Right atrium auricular region (tissue), 2 donors: ENCODE measurements around the gene ABCB9. TPM values are rescaled to one million over a fixed set of nuclear protein-coding genes. Genes with fewer than 3 reads are reported as not detected.

Source experiments
- DNase-seq: peaks from one replicate; pipeline ENCODE4 v3.0.0-alpha.2; 2019; ENCODE audit warnings: low spot score
- H3K27ac ChIP-seq, 2 donors: fragments of 200-600 bp; sonication (generic); 1 replicate in 1 of 2; 2 replicates in 1 of 2; pipeline ENCODE4 v1.5.1; 2016 to 2019
- H3K27me3 ChIP-seq, 2 donors: fragments of 200-600 bp; sonication (generic); one replicate each; pipeline versions ENCODE4 v1.5.1 to v1.6.0; 2017 to 2019
- H3K36me3 ChIP-seq: fragments of 200-600 bp; sonication (generic); one replicate; pipeline ENCODE4 v1.5.1; 2016
- H3K4me1 ChIP-seq, 2 donors: fragments of 200-600 bp; sonication (generic); one replicate each; pipeline versions ENCODE4 v1.5.1 to v1.6.0; 2017 to 2019
- H3K4me3 ChIP-seq, 2 donors: fragments of 200-600 bp; sonication (generic); 1 replicate in 1 of 2; 2 replicates in 1 of 2; pipeline ENCODE4 v1.5.1; 2017 to 2019; ENCODE audit warnings: mild to moderate bottlenecking in 1 of 2, moderate library complexity in 1 of 2
- H3K9me3 ChIP-seq, 2 donors: fragments of 200-600 bp; sonication (generic); one replicate each; pipeline ENCODE4 v1.5.1; 2019
- total RNA-seq, 2 donors: library from RNA; depleted of rRNA; stranded (reverse); fragments of >200 nt; gene quantifications; one replicate each; pipeline ENCODE4 v1.1.0, GENCODE V29; 2016
- TF ChIP-seq, protein P1 (sequence below), 2 donors: fragments of 200-600 bp; sonication (generic); IDR thresholded peaks; one replicate each; pipeline ENCODE4 v1.5.1; 2019; ENCODE audit warnings: antibody characterized with exemption in 2 of 2

Gene ABCB9
- total RNA-seq, 2 donors from 2014 or later: 4.9 to 5.7 TPM

DNA sequence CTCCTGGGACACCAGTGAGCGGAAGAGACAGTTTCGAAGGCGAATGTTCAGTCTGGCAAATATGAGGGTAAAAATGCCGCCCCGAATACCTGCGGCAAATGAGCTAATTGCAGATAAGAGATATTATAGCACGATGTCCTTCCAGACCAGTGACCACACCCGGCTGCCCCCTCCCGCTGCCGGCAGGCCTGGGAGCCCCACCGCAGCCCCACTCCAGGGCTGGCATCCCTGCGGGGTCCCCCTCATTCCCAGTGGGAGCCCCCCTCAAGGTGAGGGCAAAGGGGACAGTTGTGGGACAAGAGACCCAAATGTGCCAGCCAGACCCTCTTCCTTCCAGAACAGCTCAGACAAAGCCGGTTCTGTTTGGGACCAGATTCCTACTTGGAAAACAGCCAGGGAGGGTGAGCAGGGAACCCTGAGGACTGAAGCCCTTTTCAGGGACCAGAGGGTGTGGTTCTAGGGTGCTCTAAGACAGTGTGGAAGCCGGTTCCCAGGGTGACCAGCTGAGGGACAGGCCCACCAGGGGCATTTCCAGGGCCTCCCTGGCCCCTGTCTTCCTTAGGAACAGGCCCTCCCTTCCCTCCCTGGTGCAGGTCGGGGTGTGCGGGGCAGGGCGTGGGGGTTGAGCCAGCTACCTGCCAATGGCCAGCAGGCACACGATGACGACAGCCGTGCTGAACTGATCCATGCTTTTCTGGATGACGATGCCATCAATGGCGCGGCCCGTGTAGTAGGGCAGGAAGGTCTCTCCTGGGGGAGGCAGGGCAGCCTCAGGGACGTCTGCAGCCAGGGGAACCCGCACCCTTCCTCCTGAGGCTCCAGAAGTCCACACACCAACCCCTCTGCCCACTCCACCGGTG, 16.2 kb downstream of the ABCB9 start:
- TF ChIP-seq, protein P1, sequence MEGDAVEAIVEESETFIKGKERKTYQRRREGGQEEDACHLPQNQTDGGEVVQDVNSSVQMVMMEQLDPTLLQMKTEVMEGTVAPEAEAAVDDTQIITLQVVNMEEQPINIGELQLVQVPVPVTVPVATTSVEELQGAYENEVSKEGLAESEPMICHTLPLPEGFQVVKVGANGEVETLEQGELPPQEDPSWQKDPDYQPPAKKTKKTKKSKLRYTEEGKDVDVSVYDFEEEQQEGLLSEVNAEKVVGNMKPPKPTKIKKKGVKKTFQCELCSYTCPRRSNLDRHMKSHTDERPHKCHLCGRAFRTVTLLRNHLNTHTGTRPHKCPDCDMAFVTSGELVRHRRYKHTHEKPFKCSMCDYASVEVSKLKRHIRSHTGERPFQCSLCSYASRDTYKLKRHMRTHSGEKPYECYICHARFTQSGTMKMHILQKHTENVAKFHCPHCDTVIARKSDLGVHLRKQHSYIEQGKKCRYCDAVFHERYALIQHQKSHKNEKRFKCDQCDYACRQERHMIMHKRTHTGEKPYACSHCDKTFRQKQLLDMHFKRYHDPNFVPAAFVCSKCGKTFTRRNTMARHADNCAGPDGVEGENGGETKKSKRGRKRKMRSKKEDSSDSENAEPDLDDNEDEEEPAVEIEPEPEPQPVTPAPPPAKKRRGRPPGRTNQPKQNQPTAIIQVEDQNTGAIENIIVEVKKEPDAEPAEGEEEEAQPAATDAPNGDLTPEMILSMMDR (IDR thresholded peaks at IDR 0.05): no peak
- H3K27me3 ChIP-seq: no peaks in the 10 kb centered on the region
- H3K9me3 ChIP-seq: no peaks in the 10 kb centered on the region
- DNase-seq: no peak
- H3K4me1 ChIP-seq: peaks cover 0 to 32% of the 10 kb centered on the region in 2 donors
- H3K36me3 ChIP-seq: no peaks in the 10 kb centered on the region
- H3K4me3 ChIP-seq: no peak overlapping the region
- no peak overlapping the region for H3K27ac ChIP-seq

DNA sequence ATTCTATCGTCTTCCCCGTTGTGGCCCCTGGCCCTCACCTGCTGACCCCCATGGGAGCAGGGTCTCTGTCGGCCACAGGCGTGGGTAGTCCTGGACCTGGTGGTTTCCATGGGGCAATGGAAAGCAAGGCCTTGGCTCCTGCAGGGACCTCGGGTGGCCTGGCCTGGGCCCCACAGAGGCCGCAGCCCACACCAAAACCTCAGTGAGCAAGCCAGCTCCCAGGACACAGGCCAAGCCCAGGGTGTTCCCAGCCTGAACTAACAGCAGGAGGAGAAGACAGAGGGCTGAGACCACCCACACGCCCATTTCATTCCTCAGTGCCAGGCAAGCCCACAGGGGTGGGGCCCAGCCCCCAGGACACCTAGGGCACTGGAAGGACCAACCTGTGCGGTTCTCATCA, 16.9 kb downstream of the ABCB9 start:
- H3K4me1 ChIP-seq: peaks cover 0 to 38% of the 10 kb centered on the region in 2 donors
- TF ChIP-seq, protein P1 (IDR thresholded peaks at IDR 0.05): no peak
- no peaks in the 10 kb centered on the region for H3K9me3 ChIP-seq
- no peaks in the 10 kb centered on the region for H3K27me3 ChIP-seq
- H3K27ac ChIP-seq: no peak overlapping the region
- no peak for DNase-seq
- no peak overlapping the region for H3K4me3 ChIP-seq
- H3K36me3 ChIP-seq: no peaks in the 10 kb centered on the region

DNA sequence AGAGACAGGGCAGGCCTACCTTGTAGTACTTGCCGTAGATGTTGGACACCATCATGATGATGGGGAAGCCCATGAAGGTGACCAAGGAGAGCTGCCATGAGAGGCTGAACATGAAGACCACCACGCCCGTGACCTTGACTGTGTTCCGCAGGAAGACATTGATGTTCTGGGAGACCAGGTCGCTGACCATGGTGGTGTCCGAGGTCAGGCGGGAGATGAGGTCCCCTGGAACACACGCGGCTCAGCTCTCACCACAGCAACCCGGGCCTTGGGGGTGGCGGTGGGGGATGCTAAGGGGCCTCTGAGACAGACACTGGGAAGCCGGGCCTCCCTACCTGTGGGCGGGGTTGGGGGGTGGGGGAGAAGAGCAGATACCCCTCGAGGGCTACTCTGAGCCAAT, 17.7 kb downstream of the ABCB9 start:
- H3K4me3 ChIP-seq: no peak overlapping the region
- H3K36me3 ChIP-seq: no peaks in the 10 kb centered on the region
- no peak for DNase-seq
- no peak overlapping the region for H3K27ac ChIP-seq
- no peaks in the 10 kb centered on the region for H3K27me3 ChIP-seq
- TF ChIP-seq, protein P1 (IDR thresholded peaks at IDR 0.05): no peak
- H3K9me3 ChIP-seq: no peaks in the 10 kb centered on the region
- peaks cover 0 to 46% of the 10 kb centered on the region in 2 donors for H3K4me1 ChIP-seq

DNA sequence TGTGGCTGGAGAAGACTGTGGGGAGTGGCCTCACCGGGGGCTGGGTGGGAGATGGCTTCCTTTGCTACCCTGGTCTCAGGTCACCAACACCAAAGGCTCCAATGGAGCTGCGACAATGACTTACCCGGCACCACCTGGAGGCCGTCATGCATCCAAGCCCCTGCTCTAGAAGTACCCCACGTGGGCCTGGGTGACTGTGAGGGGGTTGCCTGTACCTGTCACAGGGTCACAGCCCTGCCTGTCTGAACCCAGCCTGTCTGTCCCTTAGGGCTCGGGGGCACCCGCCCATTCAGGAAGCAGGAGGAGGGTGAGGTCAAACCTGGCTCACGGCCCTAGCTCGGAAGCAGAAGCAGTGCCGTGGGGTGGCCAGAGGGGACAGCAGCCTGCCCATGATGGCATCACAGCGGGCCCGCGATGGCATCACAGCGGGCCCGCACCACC, 18.9 kb downstream of the ABCB9 start:
- peak; percentile 69 for DNase-seq
- H3K9me3 ChIP-seq: no peaks in the 10 kb centered on the region
- H3K27me3 ChIP-seq: no peaks in the 10 kb centered on the region
- H3K36me3 ChIP-seq: no peaks in the 10 kb centered on the region
- H3K4me1 ChIP-seq: peaks cover 0 to 49% of the 10 kb centered on the region in 2 donors
- peak overlapping the region; percentile 62 to 72 for H3K27ac ChIP-seq
- TF ChIP-seq, protein P1 (IDR thresholded peaks at IDR 0.05): peak in 1 of 2 donors; percentile 28
- no peak overlapping the region for H3K4me3 ChIP-seq

DNA sequence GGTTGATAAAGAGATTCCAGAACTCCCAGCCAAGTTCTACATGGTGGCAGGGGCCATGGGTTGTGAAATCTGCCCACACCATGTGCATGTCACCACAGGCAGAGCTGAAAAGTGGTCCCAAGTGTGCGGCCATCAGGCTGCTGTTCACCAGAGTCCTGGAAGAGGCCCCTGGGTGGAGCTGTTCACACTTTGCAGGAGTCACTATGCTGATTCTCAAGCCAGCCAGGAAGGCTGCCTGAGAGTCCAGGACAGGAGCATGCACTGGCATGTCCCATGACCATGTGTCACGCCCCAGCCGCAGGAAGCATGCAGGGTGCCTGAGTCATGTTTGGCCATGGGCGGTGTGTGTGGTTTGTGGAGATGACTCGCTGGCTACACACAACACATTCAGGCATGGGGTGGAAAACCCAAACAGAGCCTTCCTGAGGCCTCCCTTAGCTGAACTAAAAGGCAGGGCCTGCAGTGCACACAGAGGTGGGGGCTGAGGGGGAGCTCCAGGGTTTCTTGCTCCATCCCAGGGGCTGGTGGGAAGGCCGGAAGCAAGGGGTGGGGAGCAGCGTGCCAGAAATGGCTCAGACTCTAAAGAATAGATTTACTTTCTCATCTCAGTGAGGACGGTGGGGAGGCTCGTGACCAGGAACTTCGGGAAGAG, 19.4 kb downstream of the ABCB9 start:
- TF ChIP-seq, protein P1 (IDR thresholded peaks at IDR 0.05): peak in 1 of 2 donors; percentile 49
- Histone ChIP-seq H3K4me1 (peaks cover 0 to 53% of the 10 kb centered on the region in 2 donors), H3K4me3 (no peak overlapping the region), H3K27ac (peak overlapping the region; percentile 62 to 72), H3K27me3 (no peaks in the 10 kb centered on the region), H3K9me3 (no peaks in the 10 kb centered on the region), H3K36me3 (no peaks in the 10 kb centered on the region)
- peak; percentile 96 for DNase-seq
